Posterior vena cava (tissue), 2 donors: ENCODE results near the gene VMAC. TPM values are rescaled to one million over a fixed set of nuclear protein-coding genes. Genes with fewer than 3 reads are reported as not detected.

Source experiments
- DNase-seq: peaks from one replicate; pipeline ENCODE4 v3.0.0-alpha.2; 2020; ENCODE audit warnings: low spot score
- intact Hi-C, 2 donors: fragments of 100-400 bp; cut with DNase I; formaldehyde crosslinking; loops; one replicate each; pipeline versions ENCODE4 v1.14.1 to v1.14.2; 2022 to 2023
- total RNA-seq, 2 donors: library from RNA; stranded (reverse); fragmentation: NEBNext Ultra II Directional; extraction: Animal tissue kit (Norgen Biotek cat#: 25700); gene quantifications; one replicate each; pipeline ENCODE4 v1.2.1, GENCODE V29; 2021
- donor health status: DM: yes; HTN: yes; CAD: no.
- donor health status: DM: yes; HTN: yes; CAD: no.

The VMAC gene
- total RNA-seq, 2 donors from 2014 or later = 2.4 to 5.0 TPM

- no peak for DNase-seq
- intact Hi-C loops = no loop called here
Observed at GRCh38 chr19:5941673-5942072, 37.0 kb downstream of the VMAC start.

- intact Hi-C loops = no loop called here
- DNase-seq = no peak
Observed at GRCh38 chr19:5943045-5943444, 38.4 kb downstream of the VMAC start.

- no peak for DNase-seq
- intact Hi-C loops = no loop called here
Observed at GRCh38 chr19:5943623-5944022, 39.0 kb downstream of the VMAC start.

- intact Hi-C loops = no loop called here
- DNase-seq = peak; percentile 91
Observed at GRCh38 chr19:5947435-5947834, 42.8 kb downstream of the VMAC start.

- intact Hi-C loops = no loop called here
- DNase-seq = no peak
Observed at GRCh38 chr19:5948752-5949564, 44.3 kb downstream of the VMAC start.

GRCh38 chr19:5949792-5950305 lies 45.2 kb downstream of the VMAC start:
- intact Hi-C loops = no loop called here
- DNase-seq = no peak

GRCh38 chr19:5950741-5951140 lies 46.1 kb downstream of the VMAC start:
- intact Hi-C loops = no loop called here
- no peak for DNase-seq

GRCh38 chr19:5951338-5951861 lies 46.7 kb downstream of the VMAC start:
- intact Hi-C loops = no loop called here
- no peak for DNase-seq

- DNase-seq = no peak
- intact Hi-C loops = no loop called here
Observed at GRCh38 chr19:5952193-5953029, 47.7 kb downstream of the VMAC start.

GRCh38 chr19:5953030-5953589 lies 48.4 kb downstream of the VMAC start:
- intact Hi-C loops = no loop called here
- no peak for DNase-seq

- intact Hi-C loops = no loop called here
- no peak for DNase-seq
Observed at GRCh38 chr19:5953680-5954213, 49.1 kb downstream of the VMAC start.

GRCh38 chr19:5954293-5954692 lies 49.6 kb downstream of the VMAC start:
- intact Hi-C loops = no loop called here
- DNase-seq = no peak

- no peak for DNase-seq
- intact Hi-C loops = no loop called here
Observed at GRCh38 chr19:5955636-5955935, 50.9 kb downstream of the VMAC start.

- intact Hi-C loops = no loop called here
- DNase-seq = no peak
Observed at GRCh38 chr19:5956323-5956722, 51.7 kb downstream of the VMAC start.

- DNase-seq = no peak
- intact Hi-C loops = no loop called here
Observed at GRCh38 chr19:5956728-5957127, 52.1 kb downstream of the VMAC start.

- no peak for DNase-seq
- intact Hi-C loops = no loop called here
Observed at GRCh38 chr19:5957170-5957569, 52.5 kb downstream of the VMAC start.

- DNase-seq = no peak
- intact Hi-C loops = no loop called here
Observed at GRCh38 chr19:5958074-5958850, 53.6 kb downstream of the VMAC start.

GRCh38 chr19:5958851-5959122 lies 54.1 kb downstream of the VMAC start:
- no peak for DNase-seq
- intact Hi-C loops = no loop called here

GRCh38 chr19:5959260-5960004 lies 54.8 kb downstream of the VMAC start:
- DNase-seq = no peak
- intact Hi-C loops = no loop called here
